ENCODE results near the gene CTNND1.

The CTNND1 gene

GRCh38 chr11:57762235-57762861, 746 bp downstream of the CTNND1 start:
- no peak for DNase-seq

- no peak for DNase-seq
Measured at GRCh38 chr11:57763568-57763967, 2.0 kb downstream of the CTNND1 start.

- DNase-seq = no peak
Measured at GRCh38 chr11:57764021-57764420, 2.4 kb downstream of the CTNND1 start.

- DNase-seq = no peak
Measured at GRCh38 chr11:57764566-57764965, 3.0 kb downstream of the CTNND1 start.

GRCh38 chr11:57764972-57765371, 3.4 kb downstream of the CTNND1 start:
- DNase-seq = no peak

GRCh38 chr11:57770793-57771192, 9.2 kb downstream of the CTNND1 start:
- no peak for DNase-seq

- no peak for DNase-seq
Measured at GRCh38 chr11:57771365-57771764, 9.8 kb downstream of the CTNND1 start.

- DNase-seq = no peak
Measured at GRCh38 chr11:57772562-57772961, 11.0 kb downstream of the CTNND1 start.

GRCh38 chr11:57773026-57773598, 11.5 kb downstream of the CTNND1 start:
- DNase-seq = no peak

- no peak for DNase-seq
Measured at GRCh38 chr11:57775491-57775890, 13.9 kb downstream of the CTNND1 start.

GRCh38 chr11:57776031-57776521, 14.5 kb downstream of the CTNND1 start:
- no peak for DNase-seq

- no peak for DNase-seq
Measured at GRCh38 chr11:57776577-57777210, 15.1 kb downstream of the CTNND1 start.

- no peak for DNase-seq
Measured at GRCh38 chr11:57777969-57778317, 16.3 kb downstream of the CTNND1 start.

- DNase-seq = no peak
Measured at GRCh38 chr11:57778318-57779037, 16.9 kb downstream of the CTNND1 start.

- no peak for DNase-seq
Measured at GRCh38 chr11:57779276-57779675, 17.7 kb downstream of the CTNND1 start.

GRCh38 chr11:57781529-57781943, 19.9 kb downstream of the CTNND1 start:
- no peak for DNase-seq

- no peak for DNase-seq
Measured at GRCh38 chr11:57785072-57785471, 23.5 kb downstream of the CTNND1 start.

- no peak for DNase-seq
Measured at GRCh38 chr11:57786436-57786835, 24.8 kb downstream of the CTNND1 start.

GRCh38 chr11:57787006-57787604, 25.5 kb downstream of the CTNND1 start:
- DNase-seq = no peak

GRCh38 chr11:57787920-57788702, 26.5 kb downstream of the CTNND1 start:
- DNase-seq = no peak

GRCh38 chr11:57788703-57789088, 27.1 kb downstream of the CTNND1 start:
- no peak for DNase-seq

GRCh38 chr11:57791321-57792059, 29.9 kb downstream of the CTNND1 start:
- DNase-seq = peak; percentile 37
